ENCODE data around the gene SRCAP.

GRCh38 chr16:30745082-30745481 lies 46.1 kb downstream of the SRCAP start:
- TF ChIP-seq EZH2 (IDR thresholded peaks at IDR 0.05; ENCODE audit: insufficient read depth, poor library complexity, severe bottlenecking) = no peak
- no peak for TF ChIP-seq EZH2phosphoT487 (IDR thresholded peaks at IDR 0.05; ENCODE audit: insufficient read depth, low read depth)
